ENCODE data around the gene TWF2. TPM values are rescaled to one million over a fixed set of nuclear protein-coding genes. Genes with fewer than 3 reads are reported as not detected.

Gene TWF2
- total and polyA plus RNA-seq, 9 of the 15 experiments (the other 6 are each of a cell fraction or from before 2014, with no cell fraction given): 0.11 to 61.9 (median 29.7) TPM

GRCh38 chr3:52197499-52197841 is 41.5 kb downstream of the TWF2 start (continued):
- 0 out of 6 replicates have a peak, but pooled peaks of 1 of the 3 experiments have one; percentile 38 for TF ChIP-seq ZBTB11 (CRISPR knock-in tag; IDR thresholded peaks at IDR 0.05)
- TF ChIP-seq ETS2 (tag; IDR thresholded peaks at IDR 0.05; ENCODE audit: borderline replicate concordance, poor library complexity, severe bottlenecking): no peak
- no peak for TF ChIP-seq HDAC8 (tag; IDR thresholded peaks at IDR 0.05)

DNA sequence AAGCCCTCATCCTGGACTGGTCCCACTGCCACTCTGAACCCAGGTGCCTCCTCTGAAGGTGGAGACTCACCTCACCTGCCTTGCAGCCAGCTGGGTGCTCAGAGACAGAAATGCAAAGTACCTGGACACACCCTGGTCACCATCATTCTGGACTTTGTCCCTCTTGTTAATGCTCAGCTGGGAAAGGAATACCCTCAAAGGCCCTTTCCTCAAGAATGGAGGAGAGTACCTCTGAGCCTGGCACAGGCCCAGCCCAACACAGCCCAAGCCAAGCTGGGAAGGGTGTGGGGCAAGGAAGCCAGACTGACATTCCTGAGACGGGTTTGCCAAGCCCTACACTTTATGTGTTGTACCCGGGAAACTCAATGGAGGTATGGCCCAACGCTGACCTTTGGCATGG is 42.0 kb downstream of the TWF2 start:
- intact Hi-C loops (cut with micrococcal nuclease): no loop called here
- Histone ChIP-seq H2AFZ (ENCODE audit: low read depth, low read length) (no peak overlapping the region; the same call in 1 of the 2 replicates), H3K4me1 (replicated peaks in 1 of 2; ENCODE audit: control insufficient read depth in 2 of 2, insufficient read depth in 2 of 2, low read length in 2 of 2) (peaks cover 22 to 31% of the 10 kb centered on the region in 2 experiments; a peak in 4 of 5 replicates)

More for the DNA sequence above, 42.0 kb downstream of the TWF2 start:
- in situ Hi-C loops (cut with MboI): no loop called here
- Histone ChIP-seq H3K27ac (ENCODE audit: extremely low read depth, low read depth, low read length) (no peak overlapping the region), H3K79me2 (ENCODE audit: control insufficient read depth, insufficient read depth, low read length) (peaks cover 16% of the 10 kb centered on the region), H3K9ac (ENCODE audit: insufficient read depth in 1 of 2, low read depth in 2 of 2, low read length in 2 of 2) (peak overlapping the region in 1 of 2 experiments; percentile 96; a peak in 1 of 4 replicates), H3K4me2 (ENCODE audit: insufficient read depth, low read length) (no peak overlapping the region), H3K9me1 (ENCODE audit: control insufficient read depth, insufficient read depth, low read length) (no peaks in the 10 kb centered on the region), H3K9me3 (replicated peaks; ENCODE audit: control insufficient read depth, insufficient read depth, low read depth, low read length) (no peaks in the 10 kb centered on the region), H3K36me3 (ENCODE audit: control insufficient read depth, insufficient read depth, low read length) (peaks cover 29% of the 10 kb centered on the region; the same call in 2 of the 3 replicates), H3K27me3 (ENCODE audit: control insufficient read depth in 2 of 2, insufficient read depth in 2 of 2, low read length in 2 of 2) (no peaks in the 10 kb centered on the region), H3K4me3 (no peak overlapping the region), H4K20me1 (replicated peaks; ENCODE audit: control insufficient read depth, insufficient read depth, low read length) (no peaks in the 10 kb centered on the region)
- no peak for FAIRE-seq
- no peak for TF ChIP-seq IFI16 (CRISPR knock-in tag; IDR thresholded peaks at IDR 0.05)
- no peak for TF ChIP-seq TRIM28 (IDR thresholded peaks at IDR 0.05)
- no peak for TF ChIP-seq EP300 (IDR thresholded peaks at IDR 0.05; ENCODE audit: low read length)
- TF ChIP-seq NFE2L1 (tag; IDR thresholded peaks at IDR 0.05; ENCODE audit: borderline replicate concordance, low read depth): no peak
- TF ChIP-seq ZNF232 (CRISPR knock-in tag; IDR thresholded peaks at IDR 0.05): no peak
- no peak for TF ChIP-seq ZNF431 (CRISPR knock-in tag; IDR thresholded peaks at IDR 0.05)
- TF ChIP-seq, protein P1, sequence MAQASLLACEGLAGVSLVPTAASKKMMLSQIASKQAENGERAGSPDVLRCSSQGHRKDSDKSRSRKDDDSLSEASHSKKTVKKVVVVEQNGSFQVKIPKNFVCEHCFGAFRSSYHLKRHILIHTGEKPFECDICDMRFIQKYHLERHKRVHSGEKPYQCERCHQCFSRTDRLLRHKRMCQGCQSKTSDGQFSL (CRISPR knock-in tag; IDR thresholded peaks at IDR 0.05): no peak
- TF ChIP-seq, protein P1 (tag; IDR thresholded peaks at IDR 0.05): no peak
- no peak for TF ChIP-seq ZNF174 (CRISPR knock-in tag; IDR thresholded peaks at IDR 0.05)
- no peak for TF ChIP-seq BRD9 (IDR thresholded peaks at IDR 0.05; ENCODE audit: low read depth, partially characterized antibody)
- TF ChIP-seq RBM34 (IDR thresholded peaks at IDR 0.05; ENCODE audit: borderline replicate concordance, insufficient read depth, low read length): no peak
- ChIA-PET CTCF (ENCODE audit: low intra/inter-chr PET ratio) (no interaction called here), POLR2A (interaction anchor here (0.7 to 1.4 kb wide), 5 partner anchors 8 to 963 kb away, joined by 3 to 4 read pairs (median 4); partner anchors contain the start of gene POC1A)
- DNase-seq (ENCODE audit: extremely low read depth in 1 of 4, low spot score in 3 of 4): no peak
- 38% methylated on average over 3 of the region's 3 CpGs for WGBS (ENCODE audit: insufficient coverage, low coverage, missing lambda C conversion rate)
- no TSS peak for BruUV-seq (replicated peaks)
- ATAC-seq: no peak

Measured in K562 (cell line).